Subcutaneous adipose tissue (tissue), 4 donors: ENCODE measurements around the gene MARCO. TPM values are rescaled to one million over a fixed set of nuclear protein-coding genes. Genes with fewer than 3 reads are reported as not detected.

Source experiments
- total RNA-seq, 4 donors: library from RNA; depleted of rRNA; stranded (reverse); fragments of >200 nt; gene quantifications; one replicate each; pipeline ENCODE4 v1.1.0, GENCODE V29; 2016
- TF ChIP-seq, protein P1 (sequence below): fragments of 450-650 bp; IDR thresholded peaks from one replicate; pipeline ENCODE4 v1.5.1; 2016; ENCODE audit warnings: low read depth, mild to moderate bottlenecking, control low read depth, antibody characterized with exemption, moderate library complexity

MARCO gene
- total RNA-seq, 4 donors from 2014 or later = 19.6 to 84.8 (median 22.7) TPM

DNA sequence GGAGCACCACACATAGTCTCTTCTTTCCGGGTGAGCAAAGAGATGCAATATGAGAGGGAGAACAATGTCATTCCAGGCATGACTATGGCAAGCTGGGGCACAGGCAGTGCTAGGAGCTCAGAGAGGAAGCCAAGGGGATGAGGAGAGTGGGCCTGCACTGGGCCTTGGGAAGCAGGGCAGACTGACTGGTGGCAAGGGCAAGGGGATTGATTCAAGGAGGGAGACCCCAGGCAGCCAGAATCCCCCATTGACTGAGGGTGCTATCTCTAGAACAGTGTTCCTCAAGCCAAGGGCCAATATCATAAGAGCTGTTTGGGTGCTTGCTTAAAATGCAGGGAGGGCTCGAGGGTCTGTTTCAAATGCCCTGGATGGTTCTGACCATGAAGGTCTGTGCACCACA lies 36.1 kb downstream of the MARCO start:
- TF ChIP-seq, protein P1, sequence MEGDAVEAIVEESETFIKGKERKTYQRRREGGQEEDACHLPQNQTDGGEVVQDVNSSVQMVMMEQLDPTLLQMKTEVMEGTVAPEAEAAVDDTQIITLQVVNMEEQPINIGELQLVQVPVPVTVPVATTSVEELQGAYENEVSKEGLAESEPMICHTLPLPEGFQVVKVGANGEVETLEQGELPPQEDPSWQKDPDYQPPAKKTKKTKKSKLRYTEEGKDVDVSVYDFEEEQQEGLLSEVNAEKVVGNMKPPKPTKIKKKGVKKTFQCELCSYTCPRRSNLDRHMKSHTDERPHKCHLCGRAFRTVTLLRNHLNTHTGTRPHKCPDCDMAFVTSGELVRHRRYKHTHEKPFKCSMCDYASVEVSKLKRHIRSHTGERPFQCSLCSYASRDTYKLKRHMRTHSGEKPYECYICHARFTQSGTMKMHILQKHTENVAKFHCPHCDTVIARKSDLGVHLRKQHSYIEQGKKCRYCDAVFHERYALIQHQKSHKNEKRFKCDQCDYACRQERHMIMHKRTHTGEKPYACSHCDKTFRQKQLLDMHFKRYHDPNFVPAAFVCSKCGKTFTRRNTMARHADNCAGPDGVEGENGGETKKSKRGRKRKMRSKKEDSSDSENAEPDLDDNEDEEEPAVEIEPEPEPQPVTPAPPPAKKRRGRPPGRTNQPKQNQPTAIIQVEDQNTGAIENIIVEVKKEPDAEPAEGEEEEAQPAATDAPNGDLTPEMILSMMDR = no peak

DNA sequence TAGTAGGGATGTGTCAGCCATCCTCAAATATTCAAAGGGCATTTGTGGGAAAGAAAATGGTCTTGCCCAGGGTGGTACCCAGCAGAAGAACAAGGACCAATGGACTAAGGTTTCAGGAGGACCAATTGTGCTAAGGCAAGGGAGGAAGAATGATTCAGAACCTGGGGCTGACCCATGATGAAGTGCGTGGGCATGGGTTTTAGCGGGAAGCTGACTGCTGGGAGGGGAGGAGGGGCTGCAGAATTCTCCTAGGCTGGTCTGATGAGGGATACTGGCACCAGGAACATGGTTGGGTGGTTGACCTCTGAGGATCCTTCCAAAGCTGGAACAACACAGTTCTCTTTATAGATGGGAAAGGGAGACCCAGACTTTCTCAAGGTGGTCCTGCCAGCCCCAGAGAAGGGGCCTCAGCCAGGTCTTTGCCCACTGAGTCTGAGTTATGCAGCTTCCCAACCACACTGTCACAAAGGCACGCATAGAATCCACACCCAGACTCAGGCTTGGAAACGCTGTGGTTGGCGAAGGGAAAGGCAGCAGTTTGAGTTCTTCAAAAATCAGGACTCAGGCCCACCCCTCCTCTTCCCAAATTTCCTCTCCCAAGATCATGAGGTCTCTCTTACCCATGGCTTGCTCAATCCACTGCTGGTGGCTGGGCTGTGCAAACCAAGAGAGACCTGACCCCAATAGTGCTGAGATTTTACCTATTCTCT lies 37.3 kb downstream of the MARCO start:
- TF ChIP-seq, protein P1 = no peak

DNA sequence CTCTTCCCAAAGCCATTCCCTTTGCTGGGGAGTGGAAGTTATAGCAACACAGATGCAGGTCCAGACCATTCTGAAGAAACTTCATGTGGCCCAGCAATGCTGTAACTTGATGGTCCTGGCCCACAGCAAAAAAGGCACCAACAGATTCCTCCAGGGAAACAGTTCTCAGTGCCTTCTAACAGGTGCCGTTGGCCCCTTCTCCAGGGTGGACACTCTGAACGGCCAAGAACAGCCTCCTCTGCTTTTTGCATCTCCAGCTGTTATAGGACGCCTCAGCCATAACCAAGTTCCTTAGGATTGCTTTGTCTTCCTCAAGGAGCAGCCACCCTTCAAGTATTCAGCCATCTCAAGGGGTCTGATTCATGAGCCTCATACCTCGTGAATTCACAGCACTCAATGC lies 38.0 kb downstream of the MARCO start:
- TF ChIP-seq, protein P1 = no peak

DNA sequence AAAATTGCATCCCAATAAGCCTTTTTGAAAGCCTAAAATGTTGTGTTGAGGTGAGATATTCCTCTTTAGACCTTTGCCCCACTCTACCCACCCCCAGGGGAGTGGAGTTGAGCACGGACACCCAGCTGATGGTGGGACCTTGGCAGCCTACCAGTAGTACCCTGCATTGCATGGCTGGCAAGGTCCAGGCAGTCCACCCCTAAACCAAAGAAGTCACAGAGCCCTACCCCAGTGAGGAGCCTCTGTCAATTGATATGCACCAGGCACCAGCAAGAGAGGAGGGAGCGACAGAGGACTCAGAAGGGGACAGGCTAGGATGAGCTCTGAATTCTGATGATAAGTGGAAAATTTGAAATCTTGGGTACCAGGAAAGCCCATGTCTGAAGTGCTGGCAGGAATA lies 38.6 kb downstream of the MARCO start:
- TF ChIP-seq, protein P1 = no peak

DNA sequence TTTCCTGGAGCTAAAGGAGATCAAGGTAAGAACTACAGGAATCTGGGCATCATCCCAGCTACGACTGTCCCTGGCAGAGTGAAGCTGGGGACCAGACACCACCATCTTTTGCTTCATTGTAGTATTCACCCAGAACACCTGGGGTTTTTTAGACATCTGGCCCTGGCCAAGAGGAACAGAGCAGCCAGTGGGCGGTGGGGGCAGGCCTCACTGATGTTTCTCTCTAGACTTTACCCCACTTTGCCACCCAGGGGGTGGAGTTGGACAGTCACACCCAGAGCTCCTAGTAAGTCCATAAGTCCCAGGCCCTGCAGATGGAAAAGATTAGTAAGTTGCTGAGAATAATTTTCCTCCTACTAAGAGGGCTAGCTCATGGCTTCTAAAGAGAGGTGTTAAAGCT lies 39.6 kb downstream of the MARCO start:
- TF ChIP-seq, protein P1 = no peak

DNA sequence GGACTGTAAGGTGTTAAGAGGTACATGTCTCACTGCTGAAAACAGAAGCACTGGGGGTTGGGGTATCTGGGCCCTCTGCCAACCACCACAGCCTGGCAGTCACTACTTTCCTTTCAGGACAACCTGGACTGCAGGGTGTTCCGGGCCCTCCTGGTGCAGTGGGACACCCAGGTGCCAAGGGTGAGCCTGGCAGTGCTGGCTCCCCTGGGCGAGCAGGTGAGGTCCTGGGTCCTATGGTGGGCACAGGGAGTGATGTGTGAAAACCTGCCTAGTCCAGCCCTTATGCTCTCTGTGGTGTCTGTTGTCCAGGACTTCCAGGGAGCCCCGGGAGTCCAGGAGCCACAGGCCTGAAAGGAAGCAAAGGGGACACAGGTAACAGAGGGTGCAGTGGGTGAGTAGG lies 40.0 kb downstream of the MARCO start:
- TF ChIP-seq, protein P1 = no peak

DNA sequence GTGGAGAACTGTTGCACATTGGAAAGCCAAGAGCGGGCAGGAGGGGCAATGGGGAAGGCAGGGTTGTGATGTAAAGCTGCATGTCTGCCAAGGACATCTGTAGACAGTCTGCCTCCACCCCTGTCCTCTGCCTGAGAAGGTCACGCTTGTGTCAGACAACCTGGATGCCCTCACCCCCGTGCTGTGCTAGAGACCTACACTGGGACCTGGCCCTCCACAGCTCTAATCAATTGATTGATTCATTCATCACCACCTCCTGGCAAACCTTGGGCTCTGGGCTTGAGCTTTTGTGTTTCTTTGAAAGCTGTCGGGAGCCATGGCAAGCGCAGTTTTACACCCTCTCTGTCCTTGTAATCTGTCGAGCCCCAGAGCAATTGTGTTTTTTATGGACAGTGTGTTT lies 41.1 kb downstream of the MARCO start:
- TF ChIP-seq, protein P1 = no peak
